ENCODE measurements around the gene DCDC2.

DNA sequence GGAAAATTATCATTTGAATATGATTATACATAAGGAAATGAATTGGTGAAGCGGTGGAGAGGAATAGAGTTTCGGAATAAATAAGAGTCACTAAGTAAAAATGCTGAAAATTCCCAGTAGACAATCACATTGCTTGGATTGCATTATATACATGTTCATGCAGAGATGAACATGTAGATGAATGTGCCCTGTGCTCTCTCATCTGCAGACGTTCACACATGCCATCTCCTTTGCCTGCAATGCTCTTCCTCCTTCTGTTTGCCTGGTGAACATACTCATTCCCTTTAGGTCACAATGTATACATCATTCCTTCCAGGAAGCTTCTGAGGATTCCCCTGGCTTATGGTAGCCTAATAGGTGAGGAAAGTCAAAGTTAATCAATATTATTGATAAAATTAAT lies 17.9 kb downstream of the DCDC2 start:
- TF ChIP-seq, protein P1, sequence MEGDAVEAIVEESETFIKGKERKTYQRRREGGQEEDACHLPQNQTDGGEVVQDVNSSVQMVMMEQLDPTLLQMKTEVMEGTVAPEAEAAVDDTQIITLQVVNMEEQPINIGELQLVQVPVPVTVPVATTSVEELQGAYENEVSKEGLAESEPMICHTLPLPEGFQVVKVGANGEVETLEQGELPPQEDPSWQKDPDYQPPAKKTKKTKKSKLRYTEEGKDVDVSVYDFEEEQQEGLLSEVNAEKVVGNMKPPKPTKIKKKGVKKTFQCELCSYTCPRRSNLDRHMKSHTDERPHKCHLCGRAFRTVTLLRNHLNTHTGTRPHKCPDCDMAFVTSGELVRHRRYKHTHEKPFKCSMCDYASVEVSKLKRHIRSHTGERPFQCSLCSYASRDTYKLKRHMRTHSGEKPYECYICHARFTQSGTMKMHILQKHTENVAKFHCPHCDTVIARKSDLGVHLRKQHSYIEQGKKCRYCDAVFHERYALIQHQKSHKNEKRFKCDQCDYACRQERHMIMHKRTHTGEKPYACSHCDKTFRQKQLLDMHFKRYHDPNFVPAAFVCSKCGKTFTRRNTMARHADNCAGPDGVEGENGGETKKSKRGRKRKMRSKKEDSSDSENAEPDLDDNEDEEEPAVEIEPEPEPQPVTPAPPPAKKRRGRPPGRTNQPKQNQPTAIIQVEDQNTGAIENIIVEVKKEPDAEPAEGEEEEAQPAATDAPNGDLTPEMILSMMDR (IDR thresholded peaks at IDR 0.05; ENCODE audit: insufficient read depth, low read length): no peak
- TF ChIP-seq, protein P2, sequence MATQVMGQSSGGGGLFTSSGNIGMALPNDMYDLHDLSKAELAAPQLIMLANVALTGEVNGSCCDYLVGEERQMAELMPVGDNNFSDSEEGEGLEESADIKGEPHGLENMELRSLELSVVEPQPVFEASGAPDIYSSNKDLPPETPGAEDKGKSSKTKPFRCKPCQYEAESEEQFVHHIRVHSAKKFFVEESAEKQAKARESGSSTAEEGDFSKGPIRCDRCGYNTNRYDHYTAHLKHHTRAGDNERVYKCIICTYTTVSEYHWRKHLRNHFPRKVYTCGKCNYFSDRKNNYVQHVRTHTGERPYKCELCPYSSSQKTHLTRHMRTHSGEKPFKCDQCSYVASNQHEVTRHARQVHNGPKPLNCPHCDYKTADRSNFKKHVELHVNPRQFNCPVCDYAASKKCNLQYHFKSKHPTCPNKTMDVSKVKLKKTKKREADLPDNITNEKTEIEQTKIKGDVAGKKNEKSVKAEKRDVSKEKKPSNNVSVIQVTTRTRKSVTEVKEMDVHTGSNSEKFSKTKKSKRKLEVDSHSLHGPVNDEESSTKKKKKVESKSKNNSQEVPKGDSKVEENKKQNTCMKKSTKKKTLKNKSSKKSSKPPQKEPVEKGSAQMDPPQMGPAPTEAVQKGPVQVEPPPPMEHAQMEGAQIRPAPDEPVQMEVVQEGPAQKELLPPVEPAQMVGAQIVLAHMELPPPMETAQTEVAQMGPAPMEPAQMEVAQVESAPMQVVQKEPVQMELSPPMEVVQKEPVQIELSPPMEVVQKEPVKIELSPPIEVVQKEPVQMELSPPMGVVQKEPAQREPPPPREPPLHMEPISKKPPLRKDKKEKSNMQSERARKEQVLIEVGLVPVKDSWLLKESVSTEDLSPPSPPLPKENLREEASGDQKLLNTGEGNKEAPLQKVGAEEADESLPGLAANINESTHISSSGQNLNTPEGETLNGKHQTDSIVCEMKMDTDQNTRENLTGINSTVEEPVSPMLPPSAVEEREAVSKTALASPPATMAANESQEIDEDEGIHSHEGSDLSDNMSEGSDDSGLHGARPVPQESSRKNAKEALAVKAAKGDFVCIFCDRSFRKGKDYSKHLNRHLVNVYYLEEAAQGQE (IDR thresholded peaks at IDR 0.05; ENCODE audit: insufficient replicate concordance, low read depth): no peak

Measured in HL-60 (cell line).